Activated CD4-positive, CD25-positive, alpha-beta regulatory T cell treated with anti-CD3 and anti-CD28 coated beads, Interleukin-2, amount 50 U/mL, for 24 hours (primary cell): ENCODE measurements around the gene DOCK6.

Experiments used
- ATAC-seq, 2 donors: fragments of 150-1000 bp; cut with Tn5 transposase; one replicate each; pipeline ENCODE4 v1.10.0; 2021; ENCODE audit warnings: mild to moderate bottlenecking in 1 of 2, moderate library complexity in 1 of 2

DOCK6 gene

DNA sequence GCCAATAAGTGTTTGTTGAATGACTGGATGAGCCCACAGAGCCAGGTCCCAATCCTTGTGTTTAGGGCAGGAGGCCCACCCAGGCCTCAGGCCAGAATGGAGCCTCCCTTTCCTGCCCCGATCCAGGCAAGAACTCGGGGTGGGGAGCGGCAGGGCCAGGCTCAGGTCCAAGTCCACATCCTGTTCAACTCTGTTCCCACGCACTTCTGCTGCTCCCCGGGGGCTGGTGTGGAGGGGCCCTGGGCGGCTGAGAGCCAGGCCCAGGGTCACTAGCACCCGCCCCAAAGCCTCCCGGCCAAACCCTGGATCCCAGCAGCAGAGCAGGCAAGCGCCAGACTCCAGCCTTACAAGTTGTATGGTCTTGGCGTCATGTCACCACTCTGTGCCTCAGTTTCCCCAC lies 14.9 kb downstream of the DOCK6 start:
- ATAC-seq: no peak

DNA sequence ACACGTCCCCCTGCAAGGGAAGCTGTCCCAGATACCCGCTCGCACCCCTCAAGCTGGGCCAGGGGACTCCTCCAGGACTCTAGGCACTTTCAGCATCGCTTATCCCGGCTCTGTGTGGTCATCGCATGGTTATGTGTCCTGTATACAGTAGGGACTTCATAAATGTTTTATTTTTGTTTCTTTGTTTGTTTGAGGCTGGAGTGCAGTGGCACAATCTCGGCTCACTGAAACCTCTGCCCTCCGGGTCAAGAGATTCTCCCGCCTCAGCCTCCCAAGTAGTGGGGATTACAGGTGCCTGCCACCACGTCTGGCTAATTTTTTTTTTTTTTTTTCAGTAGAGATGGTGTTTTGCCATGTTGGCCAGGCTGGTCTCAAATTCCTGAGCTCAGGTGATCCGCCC lies 15.4 kb downstream of the DOCK6 start:
- no peak for ATAC-seq

DNA sequence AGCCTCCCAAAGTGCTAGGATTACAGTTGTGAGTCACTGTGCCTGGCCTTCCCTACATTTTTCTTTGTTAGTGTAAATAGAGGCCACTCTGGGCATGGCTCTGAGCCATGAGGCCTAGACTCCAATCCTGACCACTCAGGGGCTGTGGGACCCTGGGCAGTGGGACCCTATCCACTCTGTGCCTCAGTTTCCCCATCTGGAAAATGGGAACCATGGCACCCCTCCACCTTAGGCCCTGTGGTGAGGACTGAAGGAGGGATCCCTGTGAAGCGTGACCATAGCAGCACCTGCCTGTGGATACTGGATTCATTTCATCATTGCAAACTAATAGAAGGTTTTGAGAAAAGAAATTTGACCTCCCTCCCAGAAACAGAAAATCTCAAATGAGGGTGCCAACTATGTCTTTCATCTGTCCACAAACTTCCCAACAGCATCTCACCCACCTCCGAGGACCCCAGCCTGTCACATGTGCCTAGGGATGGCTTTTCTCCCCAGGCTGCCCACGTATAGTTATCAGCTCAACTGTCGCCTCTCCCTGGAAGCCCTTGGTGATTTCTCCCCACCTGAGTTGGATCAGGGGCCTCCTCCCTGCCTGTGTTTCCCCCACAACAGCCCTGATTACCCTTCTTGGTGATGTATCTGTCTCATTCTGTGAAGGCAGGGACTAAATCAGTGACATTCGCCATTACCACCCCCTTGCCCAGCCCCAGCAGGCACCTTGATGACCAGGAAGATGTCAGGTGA lies 17.3 kb downstream of the DOCK6 start:
- no peak for ATAC-seq

DNA sequence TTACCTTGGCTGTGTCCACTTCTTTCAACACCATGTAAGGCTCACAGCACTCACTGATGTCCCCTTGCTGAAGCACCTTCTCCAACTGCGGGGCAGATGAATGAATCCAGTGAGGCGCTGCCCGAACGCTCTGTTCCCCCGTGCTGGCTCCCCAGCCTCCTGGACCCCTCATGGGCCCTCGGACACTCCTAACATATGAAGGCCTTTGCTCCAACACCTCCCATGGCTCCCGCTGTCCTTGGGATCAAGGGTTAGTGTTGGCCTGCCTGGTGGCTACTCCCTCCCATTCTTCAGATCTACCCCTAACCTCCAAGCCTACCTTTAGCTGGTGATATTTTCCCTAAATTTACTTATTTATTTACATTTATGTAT lies 18.5 kb downstream of the DOCK6 start:
- ATAC-seq: no peak

DNA sequence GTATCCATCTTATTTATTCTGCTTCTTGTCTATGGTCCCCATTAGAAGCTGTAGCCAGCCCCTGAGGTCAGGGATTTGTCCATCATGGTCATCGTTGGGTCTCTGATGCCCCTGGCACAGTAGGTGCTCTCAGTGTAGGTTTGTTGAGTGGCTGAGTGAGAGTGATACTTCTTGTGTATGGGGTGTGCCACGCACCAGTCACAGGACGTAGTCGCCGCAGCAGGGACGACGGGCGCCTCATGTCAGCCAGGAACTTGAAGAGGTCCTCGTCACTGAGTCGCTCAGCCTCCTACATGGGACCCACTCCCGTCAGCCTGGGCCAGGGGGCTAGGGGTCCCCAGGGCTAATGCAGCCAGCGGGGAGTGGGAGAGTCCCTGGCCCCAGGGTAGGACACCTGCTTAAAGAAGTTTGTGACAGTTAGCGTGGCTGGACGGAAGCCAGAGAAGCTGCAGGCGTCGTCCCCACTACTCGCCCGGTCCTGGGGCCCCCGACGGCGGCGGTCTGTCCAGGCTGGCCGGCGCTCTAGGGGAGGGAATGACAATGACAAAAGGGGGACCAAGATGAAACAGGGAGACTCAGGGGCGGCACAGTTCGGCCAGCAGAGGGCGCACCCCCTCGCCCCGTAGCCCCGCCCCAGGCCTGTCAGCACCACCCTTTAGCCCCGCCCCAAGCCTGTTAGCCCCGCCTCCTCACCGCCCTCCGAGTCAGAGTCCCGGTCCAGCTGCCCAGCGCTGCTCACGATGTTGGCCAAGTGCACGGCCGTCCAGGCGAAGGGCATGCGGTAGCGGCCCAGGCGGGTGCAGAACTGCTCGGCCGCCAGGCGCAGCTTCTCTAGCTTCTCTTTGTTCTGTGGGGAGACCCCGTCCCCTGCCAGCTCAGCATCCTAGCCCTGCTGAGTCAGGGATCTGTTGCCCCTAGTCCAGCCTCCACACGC lies 19.2 kb downstream of the DOCK6 start:
- peak; percentile 95 to 98 for ATAC-seq

DNA sequence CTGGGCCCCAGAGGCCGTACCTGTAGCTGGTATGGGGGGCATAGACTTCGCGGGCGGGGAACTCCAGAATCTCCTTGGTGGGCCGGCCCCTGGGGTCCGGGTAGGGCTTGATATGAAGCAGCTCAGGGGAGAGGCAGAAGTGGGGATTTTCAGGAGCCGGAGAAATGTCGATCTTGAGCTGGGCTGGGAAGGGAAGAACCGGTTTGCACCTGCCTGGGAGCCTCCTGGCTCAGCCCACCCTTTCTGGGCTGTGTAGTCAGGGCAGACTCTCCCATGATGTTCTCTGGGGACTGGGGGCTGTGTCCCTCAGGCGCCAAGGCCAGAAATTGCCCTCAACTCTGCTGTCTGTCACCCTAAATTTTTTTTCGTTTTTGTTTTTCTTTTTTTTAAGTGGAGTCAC lies 20.3 kb downstream of the DOCK6 start:
- no peak for ATAC-seq

DNA sequence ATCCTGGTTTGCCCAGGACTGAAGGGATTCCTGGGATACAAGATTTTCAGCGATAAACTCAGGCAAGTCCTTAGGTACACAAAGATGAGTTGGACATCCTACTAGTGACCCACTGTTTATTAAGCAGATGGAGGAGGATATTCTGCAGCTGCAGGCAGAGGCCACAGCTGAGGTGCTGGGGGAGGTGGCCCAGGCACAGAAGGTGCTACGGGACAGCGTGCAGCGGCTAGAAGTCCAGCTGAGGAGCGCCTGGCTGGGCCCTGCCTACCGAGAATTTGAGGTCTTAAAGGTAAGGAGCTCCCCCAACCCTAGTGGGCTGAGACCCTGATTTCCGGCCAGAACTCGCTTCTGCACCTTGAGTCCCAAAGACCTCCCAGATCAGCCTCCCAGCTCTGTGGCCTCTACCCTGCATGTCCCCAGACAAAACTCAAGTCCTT lies 22.3 kb downstream of the DOCK6 start:
- ATAC-seq: no peak

DNA sequence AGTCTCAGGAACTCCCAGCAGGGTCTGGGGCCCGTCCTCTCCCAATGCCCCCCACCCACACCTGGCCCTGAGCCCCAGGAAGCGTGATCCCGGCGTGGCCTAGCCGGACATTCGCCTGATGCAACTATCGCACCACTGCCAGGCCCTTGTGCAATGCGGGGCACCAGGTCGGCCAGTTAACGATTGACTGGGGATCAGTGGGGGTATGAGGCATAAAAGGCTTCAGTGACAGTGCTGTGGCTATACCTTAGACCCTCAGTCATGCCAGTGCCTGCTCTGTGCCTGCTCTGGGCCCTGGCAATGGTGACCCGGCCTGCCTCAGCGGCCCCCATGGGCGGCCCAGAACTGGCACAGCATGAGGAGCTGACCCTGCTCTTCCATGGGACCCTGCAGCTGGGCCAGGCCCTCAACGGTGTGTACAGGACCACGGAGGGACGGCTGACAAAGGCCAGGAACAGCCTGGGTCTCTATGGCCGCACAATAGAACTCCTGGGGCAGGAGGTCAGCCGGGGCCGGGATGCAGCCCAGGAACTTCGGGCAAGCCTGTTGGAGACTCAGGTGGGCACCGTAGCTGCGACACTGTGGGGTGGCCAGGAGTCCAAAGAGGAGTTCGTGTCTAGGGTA lies 22.8 kb downstream of the DOCK6 start, which contains the start of gene ANGPTL8:
TSS of gene ANGPTL8 (plus strand) at position 243 of the 624 bp plus-strand sequence. CDS start at position 262, 19 bp downstream.
- ATAC-seq: no peak

DNA sequence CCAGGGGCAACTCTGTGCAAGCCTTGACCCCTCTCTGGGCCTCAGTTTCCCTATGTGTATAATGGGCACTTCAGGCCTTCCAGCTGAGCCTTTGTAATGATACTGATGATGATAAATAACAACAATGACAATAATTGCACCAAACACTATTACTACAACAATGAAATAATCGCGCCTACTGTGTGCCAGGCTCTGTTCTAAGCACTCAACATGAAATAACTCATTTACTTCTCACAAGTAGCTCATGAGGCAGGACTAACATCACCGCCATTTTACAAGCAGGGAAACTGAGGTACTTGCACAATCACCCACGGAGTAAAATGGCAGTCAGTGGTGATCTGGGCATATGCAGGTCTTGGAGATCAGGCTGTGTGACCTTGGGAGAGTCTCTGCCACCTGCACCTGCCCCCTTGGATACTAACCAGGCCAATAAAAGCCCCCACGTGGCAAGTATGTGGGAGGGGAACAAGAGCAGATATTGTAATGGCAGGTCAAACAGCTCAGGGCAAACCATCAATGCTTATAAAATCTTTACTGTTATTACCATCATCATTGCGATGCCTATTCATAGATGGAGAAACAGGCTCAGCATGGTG lies 23.4 kb downstream of the DOCK6 start:
- ATAC-seq: no peak

DNA sequence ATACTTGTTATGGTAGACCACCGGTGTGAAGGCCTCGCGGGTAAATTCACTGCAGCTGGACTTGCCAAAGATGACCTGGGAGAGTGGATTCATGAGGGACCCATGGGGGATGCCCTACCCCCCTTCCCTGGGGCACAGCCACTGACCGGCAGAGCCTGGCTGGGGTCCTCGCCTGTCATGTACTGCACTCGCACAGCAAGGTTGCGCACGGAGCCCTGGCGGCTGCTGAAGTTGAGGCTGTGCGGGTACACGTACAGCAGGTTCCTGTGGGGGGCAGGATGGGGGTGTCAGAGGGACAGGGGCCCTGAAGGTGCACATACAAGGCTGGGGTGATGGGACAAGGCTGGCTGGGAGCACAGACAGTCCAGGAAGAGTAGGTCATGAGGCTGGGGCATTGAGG lies 24.3 kb downstream of the DOCK6 start:
- ATAC-seq: no peak

DNA sequence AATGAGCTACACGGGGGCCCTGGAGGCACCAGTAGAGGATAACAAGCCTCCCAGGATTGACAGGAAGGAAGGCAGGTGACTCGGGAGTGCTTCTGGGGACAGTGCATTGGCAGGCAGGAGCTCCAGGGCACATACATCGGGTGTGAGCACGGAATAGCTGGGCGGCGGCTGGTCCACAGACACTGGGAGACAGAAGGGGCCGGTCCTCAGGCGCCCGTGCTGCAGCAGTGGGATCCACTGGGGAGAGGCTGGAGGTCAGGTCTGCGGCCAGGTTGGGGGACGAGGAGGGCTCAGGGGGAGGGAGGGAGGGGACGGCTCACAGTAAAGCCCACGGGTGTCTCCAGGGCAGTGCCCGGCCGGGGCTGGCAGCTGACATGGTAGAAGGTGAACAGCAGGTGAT lies 25.0 kb downstream of the DOCK6 start:
- ATAC-seq: no peak

DNA sequence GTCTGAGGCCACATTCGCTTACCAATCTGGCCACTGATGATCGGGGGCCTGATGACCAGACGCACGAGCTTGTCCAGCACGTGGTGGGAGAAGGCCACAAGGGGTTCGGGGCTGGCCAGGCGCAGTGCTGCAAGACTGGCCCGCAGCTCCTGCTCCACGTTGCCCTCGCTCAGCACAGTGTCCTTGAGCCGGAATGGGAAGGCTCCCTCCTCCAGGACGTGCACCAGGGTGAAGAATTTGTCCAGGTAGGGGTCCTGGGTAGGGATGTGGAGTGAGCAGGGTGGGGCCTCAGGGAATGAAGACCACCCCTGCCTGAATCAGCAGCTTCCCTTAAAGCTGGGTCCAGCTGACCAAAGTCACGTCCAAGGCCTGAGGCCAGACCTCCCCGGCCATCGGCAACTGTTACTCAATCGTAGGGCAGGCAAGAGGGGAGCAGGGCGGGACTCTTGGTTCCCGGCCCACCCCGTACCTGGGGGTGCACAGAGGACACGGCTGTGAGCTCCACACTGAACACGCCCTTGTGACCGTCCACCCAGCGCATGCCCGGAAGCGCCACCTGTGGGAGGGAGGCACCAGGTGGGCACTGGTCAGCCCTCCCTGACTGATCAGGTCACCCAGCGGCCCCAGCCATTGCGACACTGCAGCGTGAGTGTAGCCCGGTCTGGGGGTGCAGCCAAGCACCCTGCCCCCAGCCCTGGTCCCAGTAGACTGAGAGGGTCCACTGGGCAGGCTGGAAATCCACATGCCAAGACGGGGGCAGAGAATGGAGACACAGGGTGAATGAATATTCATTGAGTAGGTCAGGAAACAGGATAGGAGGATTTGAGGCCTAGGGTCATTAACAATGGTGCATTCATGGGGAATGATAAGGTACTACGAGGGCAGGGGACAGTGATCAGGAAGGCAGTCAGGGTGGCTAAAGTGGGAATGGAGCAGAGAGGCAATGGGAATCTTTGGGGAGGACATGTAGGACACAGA lies 25.7 kb downstream of the DOCK6 start:
- ATAC-seq: no peak

DNA sequence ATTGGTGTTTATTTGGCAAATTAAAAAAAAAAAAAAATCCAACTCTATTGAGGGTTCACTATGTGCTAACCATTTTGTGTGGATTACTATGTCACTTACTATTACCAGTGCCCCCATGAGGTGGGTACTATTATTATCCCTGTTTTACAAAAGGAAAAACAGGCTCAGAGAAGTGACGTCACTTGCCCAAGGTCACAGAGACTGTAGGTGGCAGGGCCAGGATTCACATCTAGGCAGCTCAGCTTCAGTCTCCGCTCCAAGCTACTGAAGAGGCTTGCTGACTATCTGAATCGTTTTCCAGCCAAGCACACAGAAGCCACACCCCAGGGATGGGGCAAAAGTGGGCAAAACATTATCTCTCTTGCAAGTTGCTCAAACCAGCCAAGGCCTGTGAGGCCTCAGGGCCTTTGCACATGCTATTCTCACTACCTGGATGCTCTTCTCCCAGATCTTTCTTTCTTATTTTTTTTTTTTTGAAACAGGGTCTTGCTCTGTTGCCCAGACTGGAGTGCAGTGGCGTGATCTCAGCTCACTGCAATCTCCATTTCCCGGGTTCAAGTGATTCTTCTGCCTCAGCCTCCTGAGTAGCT lies 27.7 kb downstream of the DOCK6 start:
- ATAC-seq: no peak

DNA sequence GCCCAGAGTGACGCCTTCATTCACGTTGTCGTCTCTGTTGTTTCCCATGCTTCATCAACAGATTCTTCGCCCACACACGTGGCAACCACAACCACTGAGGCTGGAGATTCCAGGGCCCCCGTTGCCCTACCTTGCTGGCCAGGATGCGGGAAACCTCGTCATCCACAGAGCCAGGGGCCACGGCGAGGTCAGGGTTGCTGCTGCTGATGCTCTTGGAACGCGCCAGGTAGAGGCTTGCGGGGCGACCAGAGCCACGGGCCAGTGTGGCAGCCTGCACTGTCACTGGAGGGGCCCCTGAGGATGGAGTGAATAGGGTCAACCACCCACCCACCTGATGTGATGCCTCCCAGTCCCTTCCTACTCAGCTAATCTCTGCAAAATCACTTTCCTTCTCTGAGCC lies 29.3 kb downstream of the DOCK6 start:
- ATAC-seq: no peak

DNA sequence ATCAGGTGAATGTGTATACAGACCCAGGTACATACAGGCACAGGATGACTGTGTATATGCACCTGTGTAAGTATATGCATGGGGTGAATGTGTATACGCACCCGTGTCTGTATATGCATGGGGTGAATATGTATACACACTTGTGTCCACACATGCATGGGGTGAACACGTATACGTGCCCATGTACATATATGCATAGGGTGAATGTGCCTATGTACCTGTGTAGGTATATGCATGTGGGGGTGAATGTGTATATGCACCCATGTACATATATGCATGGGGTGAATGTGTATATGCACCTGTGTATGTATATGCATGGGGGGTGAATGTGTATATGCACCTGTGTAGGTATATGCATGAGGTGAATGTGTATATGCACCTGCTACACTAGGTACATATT lies 29.8 kb downstream of the DOCK6 start:
- no peak for ATAC-seq

DNA sequence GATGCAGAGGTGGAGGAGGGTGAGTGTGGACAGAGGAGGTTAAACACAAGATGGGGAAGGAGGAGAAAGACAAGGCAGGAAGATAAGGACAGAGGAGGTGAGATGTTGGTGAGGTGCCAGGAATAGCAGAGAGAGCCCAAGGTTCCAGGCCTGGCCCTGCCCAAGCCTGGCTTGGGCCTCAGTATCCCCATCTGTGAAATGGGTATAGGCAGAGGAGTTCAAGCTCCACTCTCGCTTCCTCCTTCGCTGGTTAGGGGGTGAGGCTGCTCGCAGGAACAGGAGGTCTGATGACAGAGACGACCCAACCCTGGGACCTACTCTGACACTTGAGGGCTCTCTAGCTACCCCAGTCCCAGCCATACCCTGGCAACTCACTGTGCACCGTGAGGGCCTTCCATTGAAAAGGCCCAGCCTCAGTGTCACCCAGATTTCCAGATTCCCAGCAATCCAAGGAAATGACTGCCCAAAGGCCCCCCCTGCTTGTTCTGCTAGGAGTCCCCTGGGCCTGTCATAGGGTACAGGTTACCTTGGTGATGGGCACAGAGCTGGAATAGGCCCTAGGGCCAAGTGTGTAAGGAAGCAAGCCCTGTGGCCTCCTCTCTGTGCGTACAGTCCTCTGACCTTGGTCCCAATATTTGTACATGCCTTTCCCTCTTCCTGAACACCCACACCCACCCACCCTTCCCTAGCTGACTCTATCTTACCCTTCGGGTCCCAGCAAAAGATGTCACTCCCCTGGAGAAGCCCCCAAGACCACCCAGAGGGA lies 31.5 kb downstream of the DOCK6 start:
- ATAC-seq: no peak

DNA sequence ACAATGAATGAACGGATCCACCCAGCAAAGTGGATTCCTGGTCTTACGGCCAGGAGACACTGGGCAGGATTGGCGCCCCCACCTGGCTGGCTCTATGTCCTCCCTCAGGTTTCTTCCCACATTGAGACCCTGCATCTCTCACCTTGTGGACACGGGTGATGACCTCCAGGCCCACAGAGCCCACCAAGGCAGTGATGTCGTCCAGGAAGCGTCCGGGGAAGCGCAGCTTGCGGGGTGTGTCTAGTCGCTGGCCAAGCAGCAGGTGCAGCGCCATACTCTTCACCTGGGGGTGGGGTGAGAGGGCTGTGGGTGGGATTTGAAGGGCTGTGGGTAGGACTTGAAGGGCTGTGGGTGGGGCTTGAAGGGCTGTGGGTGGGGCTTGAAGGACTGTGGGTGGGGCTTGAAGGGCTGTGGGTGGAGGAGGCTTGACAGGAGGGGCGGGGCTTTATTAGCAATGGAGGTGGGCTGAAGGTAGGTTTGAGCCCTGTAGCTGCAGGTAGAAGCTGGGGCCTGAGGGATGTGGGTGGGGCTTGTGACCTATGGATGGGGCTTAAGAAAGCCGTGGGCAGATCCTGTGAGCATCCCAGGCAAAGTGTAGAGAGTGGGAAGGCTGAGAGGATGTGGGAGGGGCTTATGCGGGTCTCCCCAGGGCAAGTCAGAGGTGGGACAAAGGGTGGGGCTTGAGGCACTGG lies 35.0 kb downstream of the DOCK6 start:
- ATAC-seq: no peak

DNA sequence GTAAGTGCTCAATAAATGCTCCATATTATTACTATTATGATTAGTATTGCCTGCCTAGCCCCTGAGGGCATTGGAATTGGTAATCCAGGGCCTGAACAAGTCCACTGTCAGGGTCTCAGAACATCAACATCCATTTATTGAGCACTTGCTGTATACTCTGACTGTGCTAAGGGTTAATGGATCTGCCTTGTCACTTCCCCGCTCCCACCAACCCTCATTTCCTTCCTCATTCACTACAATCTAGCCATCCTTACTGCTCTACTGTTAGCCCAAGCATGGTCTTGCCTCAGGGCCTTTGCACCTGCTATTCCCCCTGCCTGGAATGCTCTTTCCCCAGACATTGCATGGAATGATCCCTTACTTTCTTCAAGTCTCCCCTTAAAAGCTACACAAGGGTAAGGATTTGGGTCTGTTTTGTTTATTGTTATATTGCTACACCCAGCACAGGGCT lies 35.6 kb downstream of the DOCK6 start:
- no peak for ATAC-seq

DNA sequence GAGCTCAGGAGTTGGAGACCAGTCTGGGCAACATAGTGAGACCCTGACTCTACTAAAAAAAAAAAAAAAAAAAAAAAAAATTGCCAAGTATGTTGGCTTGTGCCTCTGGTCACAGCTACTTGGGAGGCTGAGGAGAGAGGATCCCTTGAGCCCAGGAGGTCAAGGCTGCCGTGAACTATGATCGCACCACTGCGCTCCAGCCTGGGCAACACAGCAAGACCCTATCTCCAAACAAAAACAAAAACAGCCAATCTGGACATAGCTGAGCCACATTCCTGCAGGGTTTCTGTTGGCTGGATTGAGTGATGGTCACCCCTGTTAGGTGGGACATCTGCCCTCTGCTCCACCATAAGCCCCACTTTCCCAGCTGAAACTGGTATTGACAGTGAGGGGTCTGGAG lies 36.5 kb downstream of the DOCK6 start:
- ATAC-seq: no peak

DNA sequence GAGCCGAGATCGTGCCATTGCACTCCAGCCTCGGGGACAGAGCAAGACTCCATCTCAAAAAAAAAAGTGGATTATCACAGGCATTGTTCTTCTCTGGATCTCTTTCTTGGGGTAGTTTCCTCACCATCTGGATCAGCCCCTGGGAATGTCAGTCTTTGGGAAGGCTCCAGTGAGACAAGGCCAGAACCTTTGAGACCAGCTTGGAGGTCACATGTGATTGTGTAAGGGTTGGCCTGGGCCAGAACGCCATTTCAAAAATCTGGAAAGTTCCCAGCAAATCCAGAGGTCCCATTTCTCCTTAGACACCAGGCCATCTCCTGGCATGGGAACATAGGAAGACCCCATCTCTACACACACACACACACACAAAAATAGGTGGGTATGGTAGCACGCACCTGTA lies 37.2 kb downstream of the DOCK6 start:
- ATAC-seq: no peak
